NCI-H1417 (cell line): ENCODE data around the gene ELN.

Source experiments
- DNase-seq, 3 experiments: peaks; one replicate each; lab custom pipeline; 2025; lab: John Stamatoyannopoulos, UW

Gene ELN

DNA sequence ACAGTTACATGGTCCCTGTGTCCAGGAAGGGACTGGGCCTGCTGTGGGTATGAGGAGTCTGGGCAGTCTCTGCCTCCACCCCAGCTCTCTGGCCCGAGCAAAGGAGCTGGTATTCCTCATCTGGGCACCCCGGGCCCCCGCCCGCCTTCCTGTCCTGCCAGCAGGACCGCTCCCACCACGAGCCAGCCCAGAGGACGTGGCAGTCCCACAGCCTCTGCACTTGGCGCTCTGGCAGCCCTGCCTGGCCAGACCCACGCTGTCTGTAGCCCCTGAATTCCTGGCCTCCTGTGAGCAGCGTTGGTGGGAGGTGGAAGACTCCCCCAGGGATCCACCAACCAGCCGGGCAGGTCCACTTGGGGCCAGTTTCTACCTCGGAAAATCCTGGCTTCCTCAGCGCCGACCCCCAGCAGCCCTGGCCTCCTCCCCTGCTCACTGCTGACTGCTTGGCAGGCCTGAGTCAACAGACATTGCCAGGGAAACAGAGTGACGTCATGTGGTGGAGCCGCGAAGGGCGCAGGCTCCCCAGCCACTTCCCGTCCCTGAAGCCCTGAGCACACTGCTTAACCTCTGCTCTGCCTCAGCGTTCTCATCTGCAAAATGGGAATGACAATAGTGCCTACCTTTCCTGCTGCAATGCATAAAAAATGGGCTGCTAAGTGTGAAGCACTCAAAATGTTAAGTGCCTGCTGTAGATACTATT is 34.0 kb downstream of the ELN start:
- DNase-seq: peak in 2 of 3 experiments; percentile 49 to 77

DNA sequence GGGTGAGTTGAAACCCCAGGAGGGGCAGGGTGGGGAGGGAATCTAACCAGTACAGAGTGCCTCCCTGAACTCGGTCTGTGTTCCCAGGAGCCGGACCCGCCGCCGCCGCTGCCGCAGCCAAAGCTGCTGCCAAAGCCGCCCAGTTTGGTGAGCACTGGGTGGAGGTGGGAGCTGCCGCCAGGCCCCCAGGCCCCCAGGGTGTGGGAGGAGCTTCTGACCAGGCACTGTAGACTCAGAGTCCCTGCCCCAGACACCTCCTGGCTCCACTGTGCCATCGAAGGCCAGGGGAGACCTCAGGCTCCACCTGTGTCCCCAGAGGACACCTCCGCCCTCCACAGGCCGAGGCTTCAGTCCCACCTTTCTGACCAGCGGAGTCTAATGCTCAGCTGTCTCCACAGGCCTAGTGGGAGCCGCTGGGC is 35.3 kb downstream of the ELN start:
- DNase-seq: no peak

GRCh38 chr7:74063646-74064045 is 35.7 kb downstream of the ELN start:
- no peak for DNase-seq

GRCh38 chr7:74064696-74065095 is 36.7 kb downstream of the ELN start:
- no peak for DNase-seq

- no peak for DNase-seq
Observed at GRCh38 chr7:74066626-74067025, 38.7 kb downstream of the ELN start.

GRCh38 chr7:74068378-74069085 is 40.6 kb downstream of the ELN start:
- no peak for DNase-seq

GRCh38 chr7:74069086-74069541 is 41.1 kb downstream of the ELN start:
- no peak for DNase-seq

GRCh38 chr7:74069790-74070618 is 42.0 kb downstream of the ELN start:
- DNase-seq: no peak

DNA sequence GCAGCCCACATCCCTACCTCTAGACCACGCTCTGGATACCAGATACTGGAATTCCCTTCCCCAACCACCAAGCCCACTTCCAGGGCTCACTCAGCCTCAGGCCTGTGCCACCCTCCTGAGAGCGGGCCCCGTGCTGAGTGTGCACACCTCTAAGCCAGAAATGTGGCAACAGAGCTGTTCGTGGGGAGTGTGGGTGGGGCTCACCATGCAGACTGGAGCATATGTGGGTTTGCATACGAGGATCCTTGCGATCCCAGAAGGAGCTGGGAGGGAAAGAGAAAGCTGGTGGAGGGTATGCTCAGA is 42.6 kb downstream of the ELN start:
- no peak for DNase-seq

GRCh38 chr7:74071121-74071520 is 43.1 kb downstream of the ELN start:
- DNase-seq: no peak

- no peak for DNase-seq
Observed at GRCh38 chr7:74074770-74075169, 46.8 kb downstream of the ELN start.

DNA sequence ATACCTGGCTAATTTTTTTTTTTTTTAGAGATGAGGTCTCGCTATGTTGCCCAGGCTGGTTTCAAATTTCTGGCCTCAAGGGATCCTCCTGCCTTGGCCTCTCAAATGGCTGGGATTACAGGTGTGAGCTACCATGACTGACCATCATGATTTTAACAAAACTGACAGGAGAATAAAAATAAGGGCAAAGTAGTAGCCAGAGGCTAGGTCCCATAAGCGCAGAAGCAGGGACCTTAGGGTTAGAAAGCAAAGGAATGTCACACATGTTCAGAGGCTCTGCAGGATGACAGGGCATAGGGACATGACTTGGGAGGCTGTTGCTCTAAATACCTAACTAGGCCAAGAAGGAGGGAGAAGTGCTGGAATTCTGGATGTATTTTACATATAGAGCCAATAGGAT is 50.5 kb downstream of the ELN start:
- DNase-seq: no peak

DNA sequence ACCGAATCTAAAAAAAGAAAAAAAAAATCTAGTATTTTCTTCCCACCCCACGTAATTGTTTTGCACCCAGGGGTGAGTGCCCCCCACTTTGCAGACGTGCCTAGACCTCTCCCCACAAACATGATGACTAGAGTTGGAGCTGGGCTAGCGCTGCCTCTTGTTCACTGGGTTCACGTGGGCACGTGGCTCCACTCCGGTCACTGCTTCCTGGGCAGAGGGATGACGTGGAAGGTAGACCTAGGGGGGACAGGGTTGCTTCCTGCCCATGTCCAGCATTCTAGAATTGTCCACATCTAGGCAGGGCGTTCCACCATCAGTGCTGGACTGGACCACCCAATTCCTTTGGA is 54.8 kb downstream of the ELN start:
- DNase-seq: no peak

DNA sequence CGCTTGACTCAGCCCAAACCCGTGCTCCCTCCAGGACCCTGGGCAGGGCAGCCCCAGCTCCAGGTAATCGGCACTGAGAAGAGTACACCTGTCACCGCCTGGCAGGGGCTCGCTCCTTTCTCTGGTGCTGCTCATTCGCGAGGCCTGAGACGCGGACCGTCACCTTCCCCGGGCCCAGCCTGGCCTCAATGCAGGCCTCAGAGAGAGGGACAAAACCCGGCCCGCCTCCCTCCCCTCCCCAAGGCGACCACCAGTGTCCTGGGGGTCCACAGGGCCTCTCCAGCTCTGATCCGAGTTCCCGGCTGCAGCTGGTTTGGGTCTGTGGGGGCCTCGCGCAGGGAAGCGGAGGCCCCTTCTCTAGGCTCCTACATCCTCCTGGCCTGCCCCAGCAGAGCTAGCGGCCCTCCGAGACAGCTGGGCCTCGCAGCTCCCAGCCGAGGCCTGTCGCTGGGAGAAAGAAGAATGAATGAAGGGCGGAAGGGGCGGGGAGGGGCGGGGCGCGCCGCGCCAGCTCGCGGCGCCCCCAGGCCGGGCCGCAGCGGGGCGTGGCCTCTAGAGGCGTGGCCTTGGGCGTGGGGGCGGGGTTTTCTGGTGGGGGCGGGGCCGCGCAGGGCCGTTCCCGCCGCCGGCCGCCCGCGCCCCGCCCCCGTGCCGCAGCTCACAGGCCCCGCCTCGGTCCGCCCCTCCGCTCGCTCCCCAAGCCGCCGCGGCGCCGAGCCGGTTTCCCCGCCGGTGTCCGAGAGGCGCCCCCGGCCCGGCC is 55.3 kb downstream of the ELN start, which contains the start of gene LIMK1:
Gene LIMK1 (plus strand): TSS at position 688 of the 760 bp plus-strand sequence. CDS start 187 bp downstream, outside the sequence.
- peak; percentile 85 to 90 (median 87) for DNase-seq

DNA sequence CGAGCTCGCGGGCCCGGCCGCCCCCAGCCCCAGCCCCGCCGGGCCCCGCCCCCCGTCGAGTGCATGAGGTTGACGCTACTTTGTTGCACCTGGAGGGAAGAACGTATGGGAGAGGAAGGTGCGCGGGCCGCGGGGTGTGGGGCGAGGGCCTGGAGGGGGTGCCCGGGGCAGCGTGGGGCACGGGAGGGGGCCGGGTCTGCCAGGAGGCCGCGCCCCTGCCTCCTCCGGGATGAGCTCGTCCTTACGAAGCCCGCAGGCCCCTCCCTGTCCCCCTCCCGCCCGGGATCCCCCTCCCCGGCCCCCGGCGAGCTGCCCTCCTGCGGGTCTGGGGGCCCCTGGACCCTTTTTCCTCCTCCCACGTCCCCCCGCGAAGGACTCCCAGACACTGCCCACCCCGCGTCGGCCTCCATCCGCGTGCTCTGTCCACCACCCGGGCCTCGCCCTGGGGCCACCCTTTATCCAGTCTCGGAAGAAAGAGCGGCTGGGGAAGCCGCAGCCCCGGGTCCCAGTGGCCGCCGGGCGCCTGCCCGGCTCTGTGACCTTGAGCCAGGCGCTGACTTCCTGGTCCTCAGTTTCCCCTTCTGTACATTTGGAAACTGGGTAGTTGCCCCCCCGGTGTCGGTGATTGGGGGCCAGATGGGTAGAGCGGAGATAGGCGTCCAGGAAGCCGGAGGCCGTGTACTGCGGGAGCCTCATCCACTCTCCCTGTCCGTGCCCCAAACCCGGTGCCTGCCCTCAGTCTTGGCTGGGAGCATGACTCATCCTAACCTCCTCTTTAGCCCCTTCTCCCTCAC is 56.2 kb downstream of the ELN start:
- peak; percentile 78 to 81 (median 79) for DNase-seq

DNA sequence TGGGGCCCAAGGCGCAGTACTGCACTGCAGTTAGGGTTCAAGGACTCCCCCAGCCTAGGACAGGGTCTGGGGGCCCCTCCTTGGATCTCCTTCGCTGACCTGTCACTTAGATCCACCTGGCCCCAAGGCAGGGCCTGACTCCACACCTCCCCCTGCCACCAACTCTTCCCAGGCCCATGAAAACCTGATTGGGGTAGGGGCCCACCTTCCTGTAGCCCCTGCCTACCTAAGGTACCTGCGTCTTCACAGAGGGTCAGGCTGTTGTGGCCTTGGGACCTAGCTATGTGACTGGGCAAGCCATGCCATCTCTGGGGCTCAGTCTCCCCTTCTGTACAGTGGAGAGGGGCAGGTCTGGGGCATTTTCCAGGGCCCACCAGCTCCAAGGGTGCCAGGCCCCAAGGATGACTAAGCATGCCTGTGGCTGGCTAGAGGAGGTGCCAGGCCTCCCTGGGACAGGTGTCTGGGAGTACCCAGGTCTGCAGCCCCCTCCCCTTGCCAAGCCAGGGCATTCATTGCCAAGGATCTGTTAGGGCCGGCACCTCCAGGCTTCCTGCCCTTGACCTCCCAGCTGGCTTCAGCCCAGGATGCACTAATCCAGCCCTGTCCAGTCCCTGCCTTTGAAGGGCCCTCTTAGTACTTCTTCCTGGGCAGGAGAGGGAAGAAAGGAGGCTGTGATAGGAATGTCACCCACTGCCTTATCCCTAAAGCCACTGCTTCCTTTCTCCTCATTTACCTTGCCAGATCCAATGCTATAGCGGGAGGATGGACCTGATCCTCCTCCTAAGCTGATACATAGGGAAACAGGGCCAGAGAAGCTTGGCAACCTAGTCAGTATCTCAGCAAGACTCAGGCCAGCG is 57.0 kb downstream of the ELN start:
- no peak for DNase-seq

DNA sequence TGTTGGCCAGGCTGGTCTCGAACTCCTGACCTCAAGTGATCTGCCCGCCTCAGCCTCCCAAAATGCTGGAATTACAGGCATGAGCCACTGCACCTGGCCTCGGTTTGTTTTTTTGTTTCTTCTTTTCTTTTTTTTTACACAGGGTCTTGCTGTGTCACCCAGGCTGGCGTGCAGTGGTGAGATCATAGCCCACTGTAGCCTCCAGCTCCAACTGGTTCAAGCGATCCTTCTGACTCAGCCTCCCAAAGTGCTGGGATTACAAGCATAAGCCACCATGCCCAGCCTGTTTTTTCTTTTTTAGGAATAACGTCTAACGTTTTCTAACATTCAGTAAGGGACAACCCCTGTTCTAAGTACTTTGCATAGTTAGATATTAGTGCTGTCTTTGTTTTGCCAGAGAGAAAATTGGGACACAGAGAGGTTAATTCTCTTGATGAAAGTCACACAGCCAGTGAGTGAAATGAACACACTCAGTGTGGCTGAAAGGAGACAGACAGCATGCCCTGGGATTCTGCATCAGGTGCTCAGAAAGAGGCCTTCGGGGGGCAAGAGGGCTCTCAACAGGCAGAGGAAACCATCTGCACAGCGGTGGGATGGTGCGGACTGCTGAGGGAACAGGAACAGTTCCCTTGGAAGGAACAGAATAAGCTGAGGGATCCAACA is 59.9 kb downstream of the ELN start:
- no peak for DNase-seq

DNA sequence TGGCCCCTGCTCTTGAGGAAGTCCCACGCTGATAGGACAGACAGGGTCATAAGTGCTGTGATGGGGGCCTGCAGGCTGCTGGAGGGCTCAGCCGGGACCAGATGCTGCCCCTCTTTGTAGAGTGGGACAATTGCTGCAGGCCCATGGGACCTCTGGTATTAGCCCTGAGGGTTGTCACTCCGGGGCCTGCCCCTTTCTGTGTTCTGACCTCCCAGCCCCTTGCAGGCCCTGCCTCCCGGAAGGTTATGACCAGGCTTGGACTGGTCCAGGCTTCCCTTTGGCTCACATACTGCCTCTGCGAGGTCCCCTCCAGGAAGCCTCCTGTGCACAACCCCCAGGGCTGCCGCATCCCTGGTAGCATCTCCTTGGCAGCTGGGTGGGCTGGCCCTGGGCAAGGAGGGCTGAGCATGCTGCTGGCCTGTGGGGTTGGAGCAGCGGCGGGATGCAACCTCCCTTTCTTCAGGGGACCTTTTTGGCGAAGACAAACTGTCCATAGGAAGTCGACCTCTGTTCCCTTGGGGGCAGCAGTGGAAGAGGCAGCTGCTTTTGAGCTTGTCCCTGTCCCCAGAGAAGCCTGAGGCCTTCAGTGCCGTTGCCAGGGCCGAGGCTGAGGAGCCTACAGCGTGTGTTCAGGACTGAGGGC is 64.5 kb downstream of the ELN start:
- DNase-seq: no peak

- DNase-seq: peak in 1 of 3 experiments; percentile 37
Observed at GRCh38 chr7:74092964-74093471, 65.0 kb downstream of the ELN start.
